GM12878 (cell line): Measurements from ENCODE around the gene DNHD1. TPM values are rescaled to one million over a fixed set of nuclear protein-coding genes. Genes with fewer than 3 reads are reported as not detected.

Experiments
- ATAC-seq: fragments of 200-7000 bp; cut with Tn5 transposase; 3 replicates; pipeline ENCODE4 v1.9.1; 2020; ENCODE audit warnings: mild to moderate bottlenecking, moderate library complexity
- BruUV-seq: library from RNA; stranded (reverse); fragments of 400-500 nt; replicated peaks from 2 replicates; lab custom pipeline; 2021; lab: Mats Ljungman, UMichigan
- CTCF ChIA-PET: fragments of 300-600 bp; sonication (Branson Sonifier 250); formaldehyde crosslinking; extraction: SDS; loops from one replicate; lab custom pipeline; 2021; ENCODE audit warnings: inconsistent platforms; lab: Yijun Ruan, JAX
- POLR2A ChIA-PET: fragments of 350-600 bp; formaldehyde crosslinking; extraction: SDS; loops from one replicate; lab custom pipeline; 2021; ENCODE audit warnings: inconsistent platforms; lab: Charles Lee
- RAD21 ChIA-PET: fragments of 300-600 bp; sonication (Branson Sonifier 250); formaldehyde crosslinking; loops from one replicate; lab custom pipeline; 2023; ENCODE audit warnings: antibody characterized with exemption; ENCODE audit not compliant: unreplicated experiment; lab: Charles Lee
- SMC1A ChIA-PET: fragments of 300-600 bp; sonication (Branson Sonifier 250); formaldehyde crosslinking; loops from one replicate; lab custom pipeline; 2023; ENCODE audit not compliant: unreplicated experiment, uncharacterized antibody; lab: Charles Lee
- DNase-seq: peaks from one replicate; pipeline ENCODE4 v3.0.0-alpha.2; 2011; ENCODE audit warnings: low read depth, low spot score
- FAIRE-seq: peaks from 3 replicates; lab custom pipeline; 2011; peaks lifted over from hg19 to GRCh38; lab: Jason Lieb, UNC
- H2AFZ ChIP-seq: 2 replicates; pipeline ENCODE4 v1.6.0; 2011; ENCODE audit warnings: low read depth, low read length, control low read depth; ENCODE audit not compliant: control insufficient read depth
- H3K27ac ChIP-seq: 2 replicates; pipeline ENCODE4 v1.5.1; 2011; ENCODE audit warnings: control low read depth; ENCODE audit not compliant: control insufficient read depth, insufficient read depth
- H3K27me3 ChIP-seq, 2 experiments: replicated peaks in 1 of 2; 2 replicates each; pipeline versions ENCODE4 v1.6.0 to v1.6.1; 2011; ENCODE audit warnings: low read length in 1 of 2; ENCODE audit not compliant: control insufficient read depth in 2 of 2, insufficient read depth in 2 of 2
- H3K36me3 ChIP-seq, 2 experiments: 2 replicates each; pipeline ENCODE4 v1.5.1; 2011; ENCODE audit warnings: low read length in 1 of 2; ENCODE audit not compliant: control insufficient read depth in 2 of 2, insufficient read depth in 2 of 2
- H3K4me1 ChIP-seq: 2 replicates; pipeline ENCODE4 v1.6.1; 2011; ENCODE audit warnings: mild to moderate bottlenecking, low read length, moderate library complexity, mixed read lengths; ENCODE audit not compliant: control insufficient read depth, insufficient read depth
- H3K4me2 ChIP-seq: 2 replicates; pipeline ENCODE4 v1.6.0; 2011; ENCODE audit warnings: control low read depth; ENCODE audit not compliant: control insufficient read depth, insufficient read depth
- H3K4me3 ChIP-seq: fragments of 200-600 bp; sonication (generic); 2 replicates; pipeline ENCODE4 v1.5.1; 2016
- H3K79me2 ChIP-seq: 2 replicates; pipeline ENCODE4 v1.6.0; 2011; ENCODE audit warnings: low read length; ENCODE audit not compliant: control insufficient read depth, insufficient read depth
- H3K9ac ChIP-seq: 2 replicates; pipeline ENCODE4 v1.8.0; 2011; ENCODE audit warnings: low read length, control low read depth, mixed read lengths; ENCODE audit not compliant: control insufficient read depth, insufficient read depth
- H3K9me3 ChIP-seq: replicated peaks from 3 replicates; pipeline ENCODE4 v1.5.1; 2011; ENCODE audit warnings: mild to moderate bottlenecking, low read length; ENCODE audit not compliant: control insufficient read depth, insufficient read depth
- H4K20me1 ChIP-seq: 2 replicates; pipeline ENCODE4 v1.6.0; 2011; ENCODE audit not compliant: control insufficient read depth, insufficient read depth
- BMI1 ChIP-seq: fragments of 450-650 bp; IDR thresholded peaks from 2 replicates; pipeline ENCODE4 v1.6.1; 2016; ENCODE audit warnings: mild to moderate bottlenecking, moderate library complexity, borderline replicate concordance
- FOXK2 ChIP-seq: fragments of 450-650 bp; IDR thresholded peaks from 2 replicates; pipeline ENCODE4 v1.6.1; 2017; ENCODE audit warnings: mild to moderate bottlenecking, moderate library complexity
- HDAC2 ChIP-seq: fragments of 200-600 bp; sonication (generic); IDR thresholded peaks from 2 replicates; pipeline ENCODE4 v1.6.1; 2017
- HDGF ChIP-seq: fragments of 450-650 bp; IDR thresholded peaks from 2 replicates; pipeline ENCODE4 v1.6.1; 2016; ENCODE audit warnings: antibody characterized with exemption
- IKZF2 ChIP-seq, 2 experiments: fragments of 450-650 bp; IDR thresholded peaks; 2 replicates each; pipeline ENCODE4 v1.6.1; 2017; ENCODE audit warnings: mild to moderate bottlenecking in 2 of 2, moderate library complexity in 2 of 2
- MLLT1 ChIP-seq: fragments of 450-650 bp; IDR thresholded peaks from 2 replicates; pipeline ENCODE4 v1.6.1; 2016; ENCODE audit warnings: mild to moderate bottlenecking
- NFYA ChIP-seq: IDR thresholded peaks from 2 replicates; pipeline ENCODE4 v1.6.1; 2011; ENCODE audit warnings: low read depth, mild to moderate bottlenecking, low read length, improper control_type of control experiment, borderline replicate concordance
- PAX5 ChIP-seq: IDR thresholded peaks from 2 replicates; pipeline ENCODE4 v1.6.1; 2011; ENCODE audit warnings: low read depth, low read length, borderline replicate concordance
- REST ChIP-seq: IDR thresholded peaks from 2 replicates; pipeline ENCODE4 v1.6.1; 2012; ENCODE audit warnings: mild to moderate bottlenecking, low read depth, low read length
- SREBF1 ChIP-seq: IDR thresholded peaks from 2 replicates; pipeline ENCODE4 v1.6.1; 2012; ENCODE audit warnings: mild to moderate bottlenecking, low read length
- YBX1 ChIP-seq: fragments of 450-650 bp; IDR thresholded peaks from 2 replicates; pipeline ENCODE4 v1.6.1; 2016; ENCODE audit warnings: antibody characterized with exemption
- ZNF24 ChIP-seq: fragments of 450-650 bp; IDR thresholded peaks from 2 replicates; pipeline ENCODE4 v1.6.1; 2017; ENCODE audit warnings: antibody characterized with exemption, mild to moderate bottlenecking
- ZNF687 ChIP-seq: fragments of 450-650 bp; IDR thresholded peaks from 2 replicates; pipeline ENCODE4 v1.6.1; 2017; ENCODE audit warnings: mild to moderate bottlenecking, moderate library complexity
- WGBS: methylation state at CpG from one replicate; pipeline ENCODE4 v1.1.6; 2016; ENCODE audit warnings: low lambda C conversion rate; ENCODE audit not compliant: insufficient replicate concordance, insufficient coverage; ENCODE audit errors: missing lambda C conversion rate; 5-methylcytosine and 5-hydroxymethylcytosine counted together
- in situ Hi-C: fragments of 300-500 bp; cut with MboI; formaldehyde crosslinking; loops from 9 replicates; pipeline ENCODE4 v1.14.3; 2018; ENCODE audit warnings: mixed read lengths
- intact Hi-C: fragments of 100-400 bp; cut with micrococcal nuclease; formaldehyde crosslinking; loops from one replicate; pipeline ENCODE4 v1.14.2; 2022; ENCODE audit not compliant: unreplicated experiment
- polyA plus RNA-seq, 11 experiments: library from polyadenylated mRNA; depleted of rRNA in 4 of 11; unstranded in 6 of 11; stranded (reverse) in 5 of 11; fragments of >200 nt; fragmentation: Nextera tagmentation in 4 of 11; fragmentation: Illumina TruSeq in 1 of 11; extraction: Ambion mirVana in 4 of 11; extraction: Trizol in 1 of 11; gene quantifications; 1 replicate in 1 of 11; 2 replicates in 10 of 11; pipeline versions ENCODE4 v1.2.1 to v1.2.3, GENCODE V29; 2011 to 2016; ENCODE audit warnings: inconsistent platforms in 2 of 11, missing spikeins in 2 of 11, low read depth in 1 of 11
- total RNA-seq, 4 experiments: library from RNA; depleted of rRNA in 3 of 4; stranded (reverse); fragments of >200 nt in 3 of 4; fragmentation: Illumina TruSeq in 1 of 4; extraction: Trizol in 1 of 4; gene quantifications; 2 replicates each; pipeline versions ENCODE4 v1.2.1 to v1.2.3, GENCODE V29; 2013 to 2021
- TF ChIP-seq, protein P1 (sequence below): fragments of 450-650 bp; conservative IDR thresholded peaks from 2 replicates; pipeline ENCODE4 v1.6.1; 2017; ENCODE audit warnings: mild to moderate bottlenecking, moderate library complexity

The DNHD1 gene
- total and polyA plus RNA-seq, 10 of the 15 experiments (the other 5 are each of a cell fraction or from before 2014, with no cell fraction given): 0.99 to 16.9 (median 8.6) TPM

DNA sequence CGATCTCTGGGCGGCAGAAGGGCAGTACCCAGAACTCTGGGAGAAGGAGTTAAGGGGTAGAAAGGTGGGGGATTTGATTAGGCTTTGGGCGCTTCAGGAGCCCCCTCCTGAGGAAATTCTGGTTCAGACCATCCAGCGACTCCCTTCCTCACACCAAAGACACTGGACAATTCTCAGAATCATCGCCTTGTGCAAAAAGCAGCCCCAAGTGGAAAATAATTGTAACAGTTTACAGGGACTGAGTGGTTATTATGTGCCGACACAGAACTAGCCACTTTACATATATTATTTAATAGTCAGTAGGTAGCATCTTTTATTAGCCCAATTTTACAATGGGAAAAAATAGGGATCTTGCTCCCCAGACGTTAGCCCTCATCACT, 22.7 kb upstream of the DNHD1 start:
- POLR2A ChIA-PET: interaction anchor here (1.2 kb wide), 1 partner anchor 11 kb away, joined by 3 read pairs; no protein-coding TSS in a partner anchor
- RAD21 ChIA-PET: no interaction called here
- H3K27ac ChIP-seq: no peak overlapping the region
- TF ChIP-seq NFYA: no peak
- no peak for TF ChIP-seq SREBF1
- no peak for TF ChIP-seq HDAC2
- TF ChIP-seq BMI1: no peak
- no peak for TF ChIP-seq ZNF687
- no peak for TF ChIP-seq ZNF24
- TF ChIP-seq MLLT1: no peak
- TF ChIP-seq IKZF2 (IDR thresholded peaks at IDR 0.05): no peak
- TF ChIP-seq REST: no peak
- TF ChIP-seq, protein P1, sequence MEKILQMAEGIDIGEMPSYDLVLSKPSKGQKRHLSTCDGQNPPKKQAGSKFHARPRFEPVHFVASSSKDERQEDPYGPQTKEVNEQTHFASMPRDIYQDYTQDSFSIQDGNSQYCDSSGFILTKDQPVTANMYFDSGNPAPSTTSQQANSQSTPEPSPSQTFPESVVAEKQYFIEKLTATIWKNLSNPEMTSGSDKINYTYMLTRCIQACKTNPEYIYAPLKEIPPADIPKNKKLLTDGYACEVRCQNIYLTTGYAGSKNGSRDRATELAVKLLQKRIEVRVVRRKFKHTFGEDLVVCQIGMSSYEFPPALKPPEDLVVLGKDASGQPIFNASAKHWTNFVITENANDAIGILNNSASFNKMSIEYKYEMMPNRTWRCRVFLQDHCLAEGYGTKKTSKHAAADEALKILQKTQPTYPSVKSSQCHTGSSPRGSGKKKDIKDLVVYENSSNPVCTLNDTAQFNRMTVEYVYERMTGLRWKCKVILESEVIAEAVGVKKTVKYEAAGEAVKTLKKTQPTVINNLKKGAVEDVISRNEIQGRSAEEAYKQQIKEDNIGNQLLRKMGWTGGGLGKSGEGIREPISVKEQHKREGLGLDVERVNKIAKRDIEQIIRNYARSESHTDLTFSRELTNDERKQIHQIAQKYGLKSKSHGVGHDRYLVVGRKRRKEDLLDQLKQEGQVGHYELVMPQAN: no peak
- no peak for TF ChIP-seq YBX1
- no peak for TF ChIP-seq HDGF
- no peak for TF ChIP-seq PAX5
- TF ChIP-seq FOXK2: no peak

More for the DNA sequence above, 22.7 kb upstream of the DNHD1 start:
- peaks cover 1 to 10% of the 10 kb centered on the region in 2 experiments; a peak in 3 of 4 replicates for H3K36me3 ChIP-seq
- peaks cover 8% of the 10 kb centered on the region for H3K4me1 ChIP-seq
- 28% methylated on average over 7 of the region's 7 CpGs for WGBS
- no peaks in the 10 kb centered on the region for H3K9me3 ChIP-seq
- H3K4me3 ChIP-seq: peak overlapping the region; percentile 61; the same call in 1 of the 2 replicates
- no TSS peak for BruUV-seq
- H3K27me3 ChIP-seq: no peaks in the 10 kb centered on the region
- H4K20me1 ChIP-seq: no peaks in the 10 kb centered on the region
- H3K79me2 ChIP-seq: peaks cover 1% of the 10 kb centered on the region
- H2AFZ ChIP-seq: peak overlapping the region; percentile 62; the same call in 1 of the 2 replicates
- FAIRE-seq (no peak), ATAC-seq (no peak; the same call in 2 of the 3 replicates), DNase-seq (no peak)
- in situ Hi-C loops: no loop called here
- ChIA-PET CTCF (no interaction called here), SMC1A (interaction anchor here (0.7 to 2.4 kb wide), 4 partner anchors 9 to 122 kb away, joined by 3 to 8 read pairs (median 3); no protein-coding TSS in a partner anchor)
- H3K4me2 ChIP-seq: peak overlapping the region; percentile 84
- H3K9ac ChIP-seq: peak overlapping the region; percentile 32; the same call in 1 of the 2 replicates
- intact Hi-C loops: loop anchor here (5.0 kb wide), 1 partner anchor 72 kb away; no protein-coding TSS in a partner anchor
